NCI-H748 treated with DMSO at 0.1 percent for 48 hours (cell line): ENCODE measurements around the gene TLN1.

Experiments
- DNase-seq: peaks from one replicate; lab custom pipeline; 2025; lab: John Stamatoyannopoulos, UW

TLN1 gene

GRCh38 chr9:35683323-35683722, 48.7 kb downstream of the TLN1 start:
- DNase-seq = no peak

DNA sequence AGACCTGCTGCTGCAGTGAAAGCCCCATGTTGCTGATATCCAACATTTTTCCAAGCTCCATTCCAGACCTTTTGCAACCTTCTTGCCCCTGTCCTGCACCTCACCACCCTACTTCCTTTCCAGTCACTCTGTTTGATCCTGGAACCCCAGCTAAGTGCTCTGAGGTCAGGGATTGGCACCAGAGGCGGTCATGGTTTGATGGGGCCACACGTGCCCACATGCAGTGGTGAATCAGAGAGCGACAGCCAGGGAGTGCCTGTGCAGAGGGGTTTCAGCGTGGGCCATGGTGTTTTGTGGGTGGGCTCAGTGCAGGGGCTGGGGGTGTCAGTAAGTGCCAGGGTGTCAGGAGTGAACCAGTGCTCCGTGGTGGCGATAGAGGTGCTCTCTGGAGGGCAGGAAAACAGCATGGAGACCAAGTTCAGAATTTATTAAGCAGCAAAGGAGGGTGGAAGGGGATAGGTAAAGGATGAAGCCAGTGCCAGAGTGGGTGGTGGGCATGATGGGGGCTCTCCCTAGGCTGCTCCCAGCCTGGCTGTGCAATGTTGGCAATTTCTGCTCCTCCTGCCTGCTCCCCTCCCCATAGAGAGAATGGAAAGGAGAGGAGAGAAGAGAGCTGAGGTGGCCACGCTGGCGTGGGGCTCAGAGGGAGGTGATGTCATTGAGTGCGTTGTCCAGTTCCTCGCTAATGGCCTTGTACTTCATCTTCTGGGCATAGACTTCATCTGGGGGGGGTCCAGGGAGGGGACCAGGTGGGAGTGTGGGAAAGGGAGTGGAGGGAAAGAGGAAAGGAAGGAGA, 49.3 kb downstream of the TLN1 start:
- no peak for DNase-seq

GRCh38 chr9:35682051-35682450, 49.9 kb downstream of the TLN1 start:
- no peak for DNase-seq

GRCh38 chr9:35681341-35682002, 50.5 kb downstream of the TLN1 start:
- no peak for DNase-seq

GRCh38 chr9:35680331-35681105, 51.5 kb downstream of the TLN1 start:
- no peak for DNase-seq

GRCh38 chr9:35679766-35680330, 52.1 kb downstream of the TLN1 start:
- DNase-seq = no peak

DNA sequence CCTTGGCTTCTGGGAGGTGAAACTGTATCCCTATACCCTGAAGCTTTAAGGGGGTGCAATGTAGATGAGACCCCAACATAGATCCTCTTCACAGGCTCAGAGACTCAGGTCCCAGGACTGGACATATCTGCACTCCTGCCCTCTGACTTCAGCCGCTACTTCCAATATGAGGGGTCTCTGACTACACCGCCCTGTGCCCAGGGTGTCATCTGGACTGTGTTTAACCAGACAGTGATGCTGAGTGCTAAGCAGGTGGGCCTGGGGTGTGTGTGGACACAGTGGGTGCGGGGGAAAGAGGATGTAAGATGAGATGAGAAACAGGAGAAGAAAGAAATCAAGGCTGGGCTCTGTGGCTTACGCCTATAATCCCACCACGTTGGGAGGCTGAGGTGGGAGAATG, 52.9 kb downstream of the TLN1 start:
- no peak for DNase-seq

DNA sequence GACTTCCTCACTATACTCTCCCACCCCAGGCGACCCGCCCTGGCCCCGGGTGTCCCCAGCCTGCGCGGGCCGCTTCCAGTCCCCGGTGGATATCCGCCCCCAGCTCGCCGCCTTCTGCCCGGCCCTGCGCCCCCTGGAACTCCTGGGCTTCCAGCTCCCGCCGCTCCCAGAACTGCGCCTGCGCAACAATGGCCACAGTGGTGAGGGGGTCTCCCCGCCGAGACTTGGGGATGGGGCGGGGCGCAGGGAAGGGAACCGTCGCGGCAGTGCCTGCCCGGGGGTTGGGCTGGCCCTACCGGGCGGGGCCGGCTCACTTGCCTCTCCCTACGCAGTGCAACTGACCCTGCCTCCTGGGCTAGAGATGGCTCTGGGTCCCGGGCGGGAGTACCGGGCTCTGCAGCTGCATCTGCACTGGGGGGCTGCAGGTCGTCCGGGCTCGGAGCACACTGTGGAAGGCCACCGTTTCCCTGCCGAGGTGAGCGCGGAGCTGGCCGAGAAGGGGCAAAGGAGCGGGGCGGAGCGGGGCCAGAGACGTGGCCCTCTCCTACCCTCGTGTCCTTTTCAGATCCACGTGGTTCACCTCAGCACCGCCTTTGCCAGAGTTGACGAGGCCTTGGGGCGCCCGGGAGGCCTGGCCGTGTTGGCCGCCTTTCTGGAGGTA, 56.1 kb downstream of the TLN1 start:
- no peak for DNase-seq

DNA sequence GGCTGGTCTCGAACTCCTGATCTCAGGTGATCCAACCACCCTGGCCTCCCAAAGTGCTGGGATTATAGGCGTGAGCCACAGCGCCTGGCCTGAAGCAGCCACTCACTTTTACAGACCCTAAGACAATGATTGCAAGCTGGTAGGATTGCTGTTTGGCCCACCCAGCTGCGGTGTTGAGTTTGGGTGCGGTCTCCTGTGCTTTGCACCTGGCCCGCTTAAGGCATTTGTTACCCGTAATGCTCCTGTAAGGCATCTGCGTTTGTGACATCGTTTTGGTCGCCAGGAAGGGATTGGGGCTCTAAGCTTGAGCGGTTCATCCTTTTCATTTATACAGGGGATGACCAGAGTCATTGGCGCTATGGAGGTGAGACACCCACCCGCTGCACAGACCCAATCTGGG, 56.8 kb downstream of the TLN1 start:
- DNase-seq = no peak

GRCh38 chr9:35674025-35674361, 58.0 kb downstream of the TLN1 start:
- DNase-seq = no peak

DNA sequence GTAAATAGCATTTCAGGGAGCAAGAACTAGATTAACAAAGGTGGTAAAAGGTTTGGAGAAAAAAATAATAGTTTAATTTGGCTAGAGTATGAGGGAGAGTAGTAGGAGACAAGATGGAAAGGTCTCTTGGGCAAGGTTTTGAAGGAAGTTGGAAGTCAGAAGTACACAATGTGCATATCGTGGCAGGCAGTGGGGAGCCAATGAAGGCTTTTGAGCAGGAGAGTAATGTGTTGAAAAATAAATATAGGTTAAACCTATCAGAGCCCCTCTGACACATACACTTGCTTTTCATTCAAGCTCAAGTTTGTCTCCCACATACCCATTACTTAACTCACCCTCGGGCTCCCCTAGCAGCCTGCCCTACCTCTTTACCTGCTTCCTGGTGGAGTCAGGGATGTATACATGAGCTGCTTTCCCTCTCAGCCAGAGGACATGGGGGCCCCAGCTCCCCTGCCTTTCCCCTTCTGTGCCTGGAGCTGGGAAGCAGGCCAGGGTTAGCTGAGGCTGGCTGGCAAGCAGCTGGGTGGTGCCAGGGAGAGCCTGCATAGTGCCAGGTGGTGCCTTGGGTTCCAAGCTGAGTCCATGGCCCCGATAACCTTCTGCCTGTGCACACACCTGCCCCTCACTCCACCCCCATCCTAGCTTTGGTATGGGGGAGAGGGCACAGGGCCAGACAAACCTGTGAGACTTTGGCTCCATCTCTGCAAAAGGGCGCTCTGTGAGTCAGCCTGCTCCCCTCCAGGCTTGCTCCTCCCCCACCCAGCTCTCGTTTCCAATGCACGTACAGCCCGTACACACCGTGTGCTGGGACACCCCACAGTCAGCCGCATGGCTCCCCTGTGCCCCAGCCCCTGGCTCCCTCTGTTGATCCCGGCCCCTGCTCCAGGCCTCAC, 58.6 kb downstream of the TLN1 start, which contains the start of gene CA9:
TSS of gene CA9 (plus strand) at position 797 of the 893 bp plus-strand sequence. CDS start at position 829, 32 bp downstream.
- DNase-seq = no peak

GRCh38 chr9:35669331-35670145, 62.5 kb downstream of the TLN1 start:
- no peak for DNase-seq

DNA sequence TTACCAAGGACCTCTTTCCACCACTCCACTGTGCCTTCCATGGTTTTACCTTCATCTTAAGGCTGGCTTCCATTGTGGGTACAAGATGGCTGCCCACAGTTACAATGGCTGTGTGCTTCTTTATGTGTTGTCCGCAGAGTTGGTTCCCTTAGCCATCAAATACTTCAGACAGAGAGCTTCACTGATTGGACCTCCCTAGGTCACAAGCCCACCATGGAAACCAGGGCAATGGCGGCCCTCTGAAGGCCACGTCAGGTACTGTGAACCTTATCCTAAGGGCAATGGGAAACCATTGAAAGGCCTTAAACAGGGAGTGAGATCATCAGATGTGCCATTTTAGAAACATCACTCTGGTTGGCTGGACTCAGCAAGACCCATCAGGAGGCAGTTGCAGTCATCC, 64.1 kb downstream of the TLN1 start:
- DNase-seq = no peak

DNA sequence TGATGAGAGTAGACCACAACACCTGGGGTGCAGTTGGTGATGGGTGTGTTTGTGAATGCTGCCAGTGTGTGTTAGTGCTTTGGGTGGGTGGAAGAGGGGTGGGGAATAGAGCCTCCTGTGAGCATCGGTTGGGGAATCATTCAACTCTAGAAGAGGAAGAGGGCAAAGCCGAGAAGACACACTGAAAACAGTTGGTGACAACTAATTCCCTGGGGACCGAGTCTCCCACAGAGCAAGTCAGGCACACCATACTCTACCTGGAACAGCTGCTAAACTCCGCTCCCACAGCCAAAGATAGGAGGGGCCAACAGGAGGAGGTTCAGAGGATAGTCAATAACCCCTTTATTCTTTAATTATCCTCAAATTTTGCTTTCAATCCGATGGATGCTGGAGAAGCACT, 65.4 kb downstream of the TLN1 start:
- DNase-seq = no peak

DNA sequence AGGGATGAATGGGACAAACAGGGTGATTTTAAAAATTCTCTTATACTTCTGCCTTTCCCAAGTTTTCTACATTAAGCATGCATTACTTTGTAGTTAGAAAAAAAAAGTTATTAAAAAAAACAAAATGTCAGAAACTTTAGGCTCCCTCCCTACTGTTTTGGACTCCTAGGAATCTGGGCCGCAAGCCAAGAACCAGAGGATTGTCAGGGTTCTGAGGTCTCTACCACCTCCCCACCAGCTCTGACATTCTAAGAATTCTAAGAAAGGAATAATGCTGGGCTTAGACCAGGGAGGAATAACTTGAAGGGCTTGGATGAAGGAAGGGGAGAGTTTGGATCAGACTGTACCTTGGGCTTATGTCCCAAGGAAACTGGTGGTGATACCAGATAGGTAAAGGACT, 66.0 kb downstream of the TLN1 start:
- no peak for DNase-seq

GRCh38 chr9:35665471-35665818, 66.5 kb downstream of the TLN1 start:
- no peak for DNase-seq

DNA sequence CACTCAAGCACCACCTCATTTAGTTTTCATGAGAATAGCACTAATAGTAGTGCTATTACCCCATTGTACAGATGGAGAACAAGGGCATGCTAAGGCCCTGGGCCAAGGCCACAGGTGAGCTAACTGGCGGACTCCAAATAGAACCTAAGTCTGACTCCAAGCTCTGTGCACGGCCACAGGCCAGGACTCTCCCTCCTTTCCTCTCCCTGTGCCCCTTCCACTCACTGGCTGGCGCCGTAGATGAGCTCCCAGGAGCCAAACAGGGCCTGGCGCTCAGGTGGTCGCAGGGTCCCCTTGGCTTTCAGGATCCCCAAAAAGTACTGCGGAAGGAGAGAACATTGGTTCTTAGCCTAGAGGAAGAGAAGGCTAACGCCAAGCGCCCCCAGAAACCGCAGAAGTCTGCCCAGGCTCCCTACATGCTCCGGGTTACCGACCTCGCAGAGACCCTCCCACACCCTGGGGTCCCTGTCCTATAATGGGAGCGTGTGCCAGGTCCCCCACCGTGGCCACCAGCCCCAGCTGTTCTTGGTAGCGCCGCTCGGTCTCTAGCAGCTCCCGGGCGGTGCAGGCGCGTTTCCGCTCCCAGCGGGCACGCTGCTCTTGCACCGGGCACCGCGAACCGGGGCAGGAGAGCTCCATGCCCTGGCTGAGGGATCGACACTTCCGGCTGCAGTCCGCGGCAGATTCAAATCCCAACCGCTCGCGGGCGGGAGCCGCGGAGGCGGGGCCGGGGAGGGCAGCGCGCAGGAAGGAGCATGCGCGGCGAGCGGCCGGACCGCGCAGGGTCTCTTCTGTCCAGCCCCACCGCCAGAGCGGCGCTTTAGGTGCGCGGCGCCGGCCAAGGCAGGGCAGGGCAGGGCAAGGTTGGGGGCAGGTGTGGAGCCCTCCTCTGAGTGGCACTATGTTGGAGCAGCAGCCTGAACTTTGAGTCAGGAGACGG, 67.2 kb downstream of the TLN1 start, which contains the start of gene ARHGEF39:
TSS of gene ARHGEF39 (minus strand) at position 665 of the 940 bp plus-strand sequence. CDS start at position 639, 26 bp downstream.
- peak; percentile 75 for DNase-seq

- DNase-seq = no peak
Measured at GRCh38 chr9:35662437-35662836, 69.6 kb downstream of the TLN1 start.
